ENCODE results near the gene MTNR1A.

The MTNR1A gene

GRCh38 chr4:186584912-186585311 is 29.5 kb upstream of the MTNR1A start:
- WGBS (ENCODE audit: insufficient coverage) = 92% methylated on average over 6 of the region's 6 CpGs
- peaks cover 0 to 4% (median 0%) of the 10 kb centered on the region in 5 experiments for H3K9me3 ChIP-seq (ENCODE audit: control extremely low read depth in 1 of 5, control insufficient read depth in 4 of 5, insufficient read depth in 2 of 5, low read depth in 1 of 5, low read length in 4 of 5)
- CTCF ChIA-PET = interaction anchor here (1.8 kb wide), 1 partner anchor 285 kb away, joined by 6 read pairs; no protein-coding TSS in a partner anchor

GRCh38 chr4:186581421-186581820 is 26.1 kb upstream of the MTNR1A start:
- ChIA-PET POLR2A (no interaction called here), CTCF (no interaction called here)
- H3K36me3 ChIP-seq (ENCODE audit: control insufficient read depth in 4 of 4, insufficient read depth in 4 of 4, low read length in 3 of 4) = no peaks in the 10 kb centered on the region

More at GRCh38 chr4:186584912-186585311, 29.5 kb upstream of the MTNR1A start:
- H3K4me1 ChIP-seq (ENCODE audit: control extremely low read depth in 1 of 4, control insufficient read depth in 4 of 4, insufficient read depth in 4 of 4, low read length in 3 of 4) = no peaks in the 10 kb centered on the region
- DNase-seq = no peak
- POLR2A ChIA-PET = no interaction called here
- no peak overlapping the region for H3K4me3 ChIP-seq (ENCODE audit: control insufficient read depth in 1 of 7, extremely low read depth in 1 of 7, insufficient read depth in 4 of 7, low read depth in 2 of 7, low read length in 6 of 7)
- no peaks in the 10 kb centered on the region for H3K36me3 ChIP-seq (ENCODE audit: control insufficient read depth in 4 of 4, insufficient read depth in 4 of 4, low read length in 3 of 4)
- no peak overlapping the region for H3K27ac ChIP-seq (ENCODE audit: insufficient read depth in 1 of 2, low read depth in 1 of 2, low read length in 2 of 2, poor library complexity in 1 of 2, severe bottlenecking in 2 of 2)
- H3K27me3 ChIP-seq (replicated peaks in 2 of 5; ENCODE audit: control insufficient read depth in 4 of 5, insufficient read depth in 5 of 5, low read length in 4 of 5) = peaks cover 0 to 2% (median 0%) of the 10 kb centered on the region in 5 experiments

DNA sequence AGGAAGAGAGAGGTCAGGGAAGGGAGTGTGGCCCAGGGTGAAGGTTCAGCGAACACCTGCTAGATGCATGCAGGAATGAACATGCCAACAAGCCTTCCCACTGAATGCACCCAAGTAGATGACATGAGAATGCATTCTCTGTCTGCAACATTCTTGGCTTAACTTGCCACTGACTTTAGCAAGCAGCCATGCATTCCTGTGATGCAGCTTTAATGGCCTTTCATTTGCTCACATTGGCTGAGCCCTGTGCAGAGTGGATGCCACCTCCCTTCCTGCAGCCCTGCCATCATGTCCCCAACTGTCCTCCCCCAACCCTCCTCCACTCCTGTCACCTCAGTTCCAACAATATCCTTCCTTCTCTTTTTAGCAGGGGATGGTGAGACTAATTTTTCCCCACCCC is 25.3 kb upstream of the MTNR1A start:
- Histone ChIP-seq H3K27me3 (replicated peaks in 2 of 5; ENCODE audit: control insufficient read depth in 4 of 5, insufficient read depth in 5 of 5, low read length in 4 of 5) (peaks cover 0 to 2% (median 0%) of the 10 kb centered on the region in 5 experiments), H3K9me3 (ENCODE audit: control extremely low read depth in 1 of 5, control insufficient read depth in 4 of 5, insufficient read depth in 2 of 5, low read depth in 1 of 5, low read length in 4 of 5) (peaks cover 0 to 4% (median 0%) of the 10 kb centered on the region in 5 experiments), H3K36me3 (ENCODE audit: control insufficient read depth in 4 of 4, insufficient read depth in 4 of 4, low read length in 3 of 4) (no peaks in the 10 kb centered on the region), H3K27ac (ENCODE audit: insufficient read depth in 1 of 2, low read depth in 1 of 2, low read length in 2 of 2, poor library complexity in 1 of 2, severe bottlenecking in 2 of 2) (no peak overlapping the region), H3K4me1 (ENCODE audit: control extremely low read depth in 1 of 4, control insufficient read depth in 4 of 4, insufficient read depth in 4 of 4, low read length in 3 of 4) (no peaks in the 10 kb centered on the region), H3K4me3 (ENCODE audit: control insufficient read depth in 1 of 7, extremely low read depth in 1 of 7, insufficient read depth in 4 of 7, low read depth in 2 of 7, low read length in 6 of 7) (no peak overlapping the region)
- ChIA-PET CTCF (no interaction called here), POLR2A (no interaction called here)
- 100% methylated on average over 1 of the region's 1 CpG for WGBS (ENCODE audit: insufficient coverage)
- DNase-seq = no peak

More at GRCh38 chr4:186581421-186581820, 26.1 kb upstream of the MTNR1A start:
- Histone ChIP-seq H3K27me3 (replicated peaks in 2 of 5; ENCODE audit: control insufficient read depth in 4 of 5, insufficient read depth in 5 of 5, low read length in 4 of 5) (peaks cover 0 to 2% (median 0%) of the 10 kb centered on the region in 5 experiments), H3K4me1 (ENCODE audit: control extremely low read depth in 1 of 4, control insufficient read depth in 4 of 4, insufficient read depth in 4 of 4, low read length in 3 of 4) (no peaks in the 10 kb centered on the region), H3K9me3 (ENCODE audit: control extremely low read depth in 1 of 5, control insufficient read depth in 4 of 5, insufficient read depth in 2 of 5, low read depth in 1 of 5, low read length in 4 of 5) (peaks cover 0 to 4% (median 0%) of the 10 kb centered on the region in 5 experiments), H3K4me3 (ENCODE audit: control insufficient read depth in 1 of 7, extremely low read depth in 1 of 7, insufficient read depth in 4 of 7, low read depth in 2 of 7, low read length in 6 of 7) (no peak overlapping the region), H3K27ac (ENCODE audit: insufficient read depth in 1 of 2, low read depth in 1 of 2, low read length in 2 of 2, poor library complexity in 1 of 2, severe bottlenecking in 2 of 2) (no peak overlapping the region)
- no peak for DNase-seq
- 100% methylated on average over 5 of the region's 6 CpGs for WGBS (ENCODE audit: insufficient coverage)

DNA sequence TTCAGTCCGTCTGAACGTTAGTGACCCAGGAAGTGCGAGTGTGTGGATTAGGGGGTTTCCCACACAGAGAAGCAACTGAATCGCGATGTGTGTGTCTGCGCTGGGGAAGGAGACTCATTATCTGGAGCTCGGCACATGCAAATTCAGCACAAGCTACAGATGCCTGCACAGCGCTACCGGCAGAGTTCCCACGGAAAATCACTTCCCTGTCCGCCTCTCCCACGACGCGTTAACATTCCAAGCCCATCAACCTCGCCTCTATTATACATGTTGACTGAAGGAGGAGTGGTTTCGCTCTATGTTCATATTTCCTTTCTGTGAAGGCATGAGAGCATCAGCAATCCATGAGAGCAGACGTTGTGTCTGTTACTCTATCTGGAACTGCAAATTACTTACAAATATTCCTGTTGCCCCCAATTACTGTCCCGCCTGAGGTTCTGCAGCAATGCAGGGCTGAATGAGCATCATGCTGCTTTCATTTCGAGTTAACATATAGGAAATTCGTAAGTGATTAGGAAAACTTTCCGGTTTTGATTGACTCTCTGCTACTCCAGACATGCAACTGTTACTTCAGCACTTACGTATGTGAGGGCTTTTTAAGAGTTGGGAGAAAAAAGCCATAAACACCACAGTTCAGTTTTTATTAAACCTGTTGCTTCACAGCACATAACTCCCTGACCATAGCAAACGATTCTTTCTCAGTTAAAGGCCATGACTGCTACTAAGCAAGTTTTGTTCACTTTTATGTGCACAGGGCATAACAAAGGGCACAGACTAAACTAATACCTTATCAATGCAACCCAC is 15.0 kb upstream of the MTNR1A start:
- ChIA-PET CTCF (no interaction called here), POLR2A (no interaction called here)
- Histone ChIP-seq H3K4me1 (ENCODE audit: control extremely low read depth in 1 of 4, control insufficient read depth in 4 of 4, insufficient read depth in 4 of 4, low read length in 3 of 4) (no peaks in the 10 kb centered on the region), H3K4me3 (ENCODE audit: control insufficient read depth in 1 of 7, extremely low read depth in 1 of 7, insufficient read depth in 4 of 7, low read depth in 2 of 7, low read length in 6 of 7) (no peak overlapping the region), H3K9me3 (ENCODE audit: control extremely low read depth in 1 of 5, control insufficient read depth in 4 of 5, insufficient read depth in 2 of 5, low read depth in 1 of 5, low read length in 4 of 5) (no peaks in the 10 kb centered on the region), H3K36me3 (ENCODE audit: control insufficient read depth in 4 of 4, insufficient read depth in 4 of 4, low read length in 3 of 4) (no peaks in the 10 kb centered on the region), H3K27ac (ENCODE audit: insufficient read depth in 1 of 2, low read depth in 1 of 2, low read length in 2 of 2, poor library complexity in 1 of 2, severe bottlenecking in 2 of 2) (no peak overlapping the region), H3K27me3 (replicated peaks in 2 of 5; ENCODE audit: control insufficient read depth in 4 of 5, insufficient read depth in 5 of 5, low read length in 4 of 5) (no peaks in the 10 kb centered on the region)
- WGBS (ENCODE audit: insufficient coverage) = 84% methylated on average over 18 of the region's 23 CpGs
- DNase-seq = no peak

GRCh38 chr4:186569533-186570192 is 14.3 kb upstream of the MTNR1A start:
- WGBS (ENCODE audit: insufficient coverage) = 89% methylated on average over 9 of the region's 10 CpGs
- CTCF ChIA-PET = interaction anchor here (0.6 kb wide), 1 partner anchor 151 kb away, joined by 3 read pairs; no protein-coding TSS in a partner anchor
- Histone ChIP-seq H3K27me3 (replicated peaks in 2 of 5; ENCODE audit: control insufficient read depth in 4 of 5, insufficient read depth in 5 of 5, low read length in 4 of 5) (no peaks in the 10 kb centered on the region), H3K27ac (ENCODE audit: insufficient read depth in 1 of 2, low read depth in 1 of 2, low read length in 2 of 2, poor library complexity in 1 of 2, severe bottlenecking in 2 of 2) (no peak overlapping the region), H3K4me1 (ENCODE audit: control extremely low read depth in 1 of 4, control insufficient read depth in 4 of 4, insufficient read depth in 4 of 4, low read length in 3 of 4) (no peaks in the 10 kb centered on the region), H3K9me3 (ENCODE audit: control extremely low read depth in 1 of 5, control insufficient read depth in 4 of 5, insufficient read depth in 2 of 5, low read depth in 1 of 5, low read length in 4 of 5) (no peaks in the 10 kb centered on the region), H3K4me3 (ENCODE audit: control insufficient read depth in 1 of 7, extremely low read depth in 1 of 7, insufficient read depth in 4 of 7, low read depth in 2 of 7, low read length in 6 of 7) (no peak overlapping the region), H3K36me3 (ENCODE audit: control insufficient read depth in 4 of 4, insufficient read depth in 4 of 4, low read length in 3 of 4) (no peaks in the 10 kb centered on the region)
- POLR2A ChIA-PET = no interaction called here
- DNase-seq = no peak

DNA sequence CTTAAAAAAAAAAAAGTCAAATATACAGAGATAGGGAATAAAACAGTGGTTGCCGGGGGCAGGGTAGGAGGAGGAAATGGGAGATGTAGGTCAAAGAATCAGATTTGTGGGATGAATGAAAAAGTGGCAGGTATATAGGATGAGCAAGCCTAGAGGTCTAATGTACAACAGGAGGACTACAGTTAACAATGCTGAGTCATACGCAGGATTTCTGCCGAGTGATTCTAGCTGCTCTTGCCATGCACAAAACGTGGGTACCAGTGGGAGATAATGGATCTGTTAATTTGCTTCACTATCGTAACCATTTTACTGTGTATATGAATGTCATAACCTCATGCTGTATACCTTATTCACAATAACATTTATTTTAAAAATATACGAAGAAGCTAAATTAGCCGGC is 10.7 kb upstream of the MTNR1A start:
- DNase-seq = no peak
- Histone ChIP-seq H3K9me3 (ENCODE audit: control extremely low read depth in 1 of 5, control insufficient read depth in 4 of 5, insufficient read depth in 2 of 5, low read depth in 1 of 5, low read length in 4 of 5) (no peaks in the 10 kb centered on the region), H3K4me3 (ENCODE audit: control insufficient read depth in 1 of 7, extremely low read depth in 1 of 7, insufficient read depth in 4 of 7, low read depth in 2 of 7, low read length in 6 of 7) (no peak overlapping the region), H3K27ac (ENCODE audit: insufficient read depth in 1 of 2, low read depth in 1 of 2, low read length in 2 of 2, poor library complexity in 1 of 2, severe bottlenecking in 2 of 2) (no peak overlapping the region), H3K4me1 (ENCODE audit: control extremely low read depth in 1 of 4, control insufficient read depth in 4 of 4, insufficient read depth in 4 of 4, low read length in 3 of 4) (no peaks in the 10 kb centered on the region), H3K36me3 (ENCODE audit: control insufficient read depth in 4 of 4, insufficient read depth in 4 of 4, low read length in 3 of 4) (no peaks in the 10 kb centered on the region), H3K27me3 (replicated peaks in 2 of 5; ENCODE audit: control insufficient read depth in 4 of 5, insufficient read depth in 5 of 5, low read length in 4 of 5) (no peaks in the 10 kb centered on the region)
- CTCF ChIA-PET = interaction anchor here (0.6 kb wide), 1 partner anchor 8 kb away, joined by 3 read pairs; no protein-coding TSS in a partner anchor
- WGBS (ENCODE audit: insufficient coverage) = 84% methylated on average over 6 of the region's 7 CpGs
- POLR2A ChIA-PET = no interaction called here

DNA sequence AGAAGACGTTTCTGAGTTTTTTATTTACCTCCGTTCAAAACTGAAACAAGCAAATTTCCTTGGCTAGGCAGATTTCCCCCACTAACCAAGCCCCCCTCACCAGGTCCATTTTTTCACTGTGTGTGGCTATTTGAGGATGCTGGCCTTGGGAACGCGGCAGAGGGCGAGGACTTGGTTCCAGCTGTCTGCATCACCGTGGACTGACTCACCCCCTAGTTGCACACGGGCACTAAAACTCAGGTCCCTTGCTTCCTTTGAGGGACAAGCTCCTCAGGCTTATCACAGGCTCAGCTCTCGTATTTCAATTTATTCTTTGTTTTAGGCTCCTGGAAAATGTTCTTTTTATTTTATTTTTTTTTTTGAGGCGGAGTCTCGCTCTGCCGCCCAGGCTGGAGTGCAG is 8.4 kb upstream of the MTNR1A start:
- Histone ChIP-seq H3K27me3 (replicated peaks in 2 of 5; ENCODE audit: control insufficient read depth in 4 of 5, insufficient read depth in 5 of 5, low read length in 4 of 5) (no peaks in the 10 kb centered on the region), H3K36me3 (ENCODE audit: control insufficient read depth in 4 of 4, insufficient read depth in 4 of 4, low read length in 3 of 4) (no peaks in the 10 kb centered on the region), H3K9me3 (ENCODE audit: control extremely low read depth in 1 of 5, control insufficient read depth in 4 of 5, insufficient read depth in 2 of 5, low read depth in 1 of 5, low read length in 4 of 5) (no peaks in the 10 kb centered on the region), H3K4me1 (ENCODE audit: control extremely low read depth in 1 of 4, control insufficient read depth in 4 of 4, insufficient read depth in 4 of 4, low read length in 3 of 4) (no peaks in the 10 kb centered on the region), H3K27ac (ENCODE audit: insufficient read depth in 1 of 2, low read depth in 1 of 2, low read length in 2 of 2, poor library complexity in 1 of 2, severe bottlenecking in 2 of 2) (no peak overlapping the region), H3K4me3 (ENCODE audit: control insufficient read depth in 1 of 7, extremely low read depth in 1 of 7, insufficient read depth in 4 of 7, low read depth in 2 of 7, low read length in 6 of 7) (no peak overlapping the region)
- ChIA-PET POLR2A (no interaction called here), CTCF (no interaction called here)
- WGBS (ENCODE audit: insufficient coverage) = 97% methylated on average over 7 of the region's 11 CpGs
- no peak for DNase-seq
